ENCODE data around the gene GRID1.

GRCh38 chr10:85682621-85683020, 684.0 kb downstream of the GRID1 start:
- TF ChIP-seq POLR2A (IDR thresholded peaks at IDR 0.05; ENCODE audit: low read length) (no peak), GATA1 (IDR thresholded peaks at IDR 0.05; ENCODE audit: low read depth, low read length) (no peak)

All from erythroblast (primary cell).